SK-N-SH (cell line): ENCODE data around the gene LRP10.

Experiments used
- EP300 ChIP-seq, 2 experiments: IDR thresholded peaks; 2 replicates each; pipeline versions ENCODE4 v1.4.0 to v1.6.1; 2012; ENCODE audit warnings: borderline replicate concordance in 1 of 2, low read depth in 1 of 2, low read length in 1 of 2
- EZH2phosphoT487 ChIP-seq: fragments of 200-600 bp; sonication (generic); IDR thresholded peaks from 2 replicates; pipeline ENCODE4 v1.6.1; 2017; ENCODE audit warnings: low read depth, mixed run types, mild to moderate bottlenecking, antibody characterized with exemption, moderate library complexity, borderline replicate concordance
- NRF1 ChIP-seq: IDR thresholded peaks from 2 replicates; pipeline ENCODE4 v1.6.1; 2012; ENCODE audit warnings: low read depth, mild to moderate bottlenecking, low read length
- POLR2AphosphoS5 ChIP-seq: IDR thresholded peaks from 2 replicates; pipeline ENCODE4 v1.6.1; 2012; ENCODE audit warnings: low read depth, low read length
- SMC3 ChIP-seq: IDR thresholded peaks from 2 replicates; pipeline ENCODE4 v1.6.1; 2012; ENCODE audit warnings: low read depth, low read length, improper control_type of control experiment
- USF2 ChIP-seq: fragments of 150-350 bp; IDR thresholded peaks from 2 replicates; pipeline ENCODE4 v1.6.1; 2017; ENCODE audit warnings: antibody characterized with exemption, low read length, low read depth, borderline replicate concordance

- TF ChIP-seq SMC3 (no peak), EZH2phosphoT487 (no peak), USF2 (no peak), NRF1 (no peak), EP300 (IDR thresholded peaks at IDR 0.05; ENCODE audit: borderline replicate concordance in 1 of 2, low read depth in 1 of 2, low read length in 1 of 2) (no peak), POLR2AphosphoS5 (no peak)
Observed at GRCh38 chr14:22841311-22841710, 30.2 kb upstream of the LRP10 start.
